ENCODE data around the gene HSFX1.

DNA sequence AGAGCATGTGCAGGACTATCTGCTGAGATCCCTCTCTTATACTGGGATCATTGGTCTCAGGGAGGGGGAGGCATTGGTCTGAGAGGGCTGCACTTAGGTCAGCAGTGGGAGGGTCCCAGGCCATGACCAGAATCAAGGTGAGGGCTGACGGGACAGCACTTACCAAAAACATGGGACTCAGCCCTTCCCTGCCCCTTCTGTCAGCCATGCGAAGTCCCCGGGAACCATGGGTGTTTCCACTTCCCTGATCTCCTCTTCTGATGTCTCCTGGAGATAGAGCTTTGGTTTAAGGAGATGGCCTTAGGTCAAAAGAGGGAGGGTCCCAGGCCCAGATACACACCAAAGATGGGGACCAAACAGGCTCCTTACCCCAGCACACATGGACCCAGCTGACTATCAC lies 12.9 kb upstream of the HSFX1 start:
- TF ChIP-seq, protein P1, sequence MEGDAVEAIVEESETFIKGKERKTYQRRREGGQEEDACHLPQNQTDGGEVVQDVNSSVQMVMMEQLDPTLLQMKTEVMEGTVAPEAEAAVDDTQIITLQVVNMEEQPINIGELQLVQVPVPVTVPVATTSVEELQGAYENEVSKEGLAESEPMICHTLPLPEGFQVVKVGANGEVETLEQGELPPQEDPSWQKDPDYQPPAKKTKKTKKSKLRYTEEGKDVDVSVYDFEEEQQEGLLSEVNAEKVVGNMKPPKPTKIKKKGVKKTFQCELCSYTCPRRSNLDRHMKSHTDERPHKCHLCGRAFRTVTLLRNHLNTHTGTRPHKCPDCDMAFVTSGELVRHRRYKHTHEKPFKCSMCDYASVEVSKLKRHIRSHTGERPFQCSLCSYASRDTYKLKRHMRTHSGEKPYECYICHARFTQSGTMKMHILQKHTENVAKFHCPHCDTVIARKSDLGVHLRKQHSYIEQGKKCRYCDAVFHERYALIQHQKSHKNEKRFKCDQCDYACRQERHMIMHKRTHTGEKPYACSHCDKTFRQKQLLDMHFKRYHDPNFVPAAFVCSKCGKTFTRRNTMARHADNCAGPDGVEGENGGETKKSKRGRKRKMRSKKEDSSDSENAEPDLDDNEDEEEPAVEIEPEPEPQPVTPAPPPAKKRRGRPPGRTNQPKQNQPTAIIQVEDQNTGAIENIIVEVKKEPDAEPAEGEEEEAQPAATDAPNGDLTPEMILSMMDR (IDR thresholded peaks at IDR 0.05) = no peak
- no peak for TF ChIP-seq POLR2A (IDR thresholded peaks at IDR 0.05)
